IgD-negative memory B cell (primary cell): ENCODE results near the gene PEX11G. TPM values are rescaled to one million over a fixed set of nuclear protein-coding genes. Genes with fewer than 3 reads are reported as not detected.

ENCODE experiments used
- H3K27ac Mint-ChIP-seq, 3 donors: one replicate each; pipeline ENCODE4 v1.8.0; 2020 to 2022; ENCODE audit warnings: mild to moderate bottlenecking in 3 of 3, mixed read lengths in 3 of 3, moderate library complexity in 1 of 3
- H3K27me3 Mint-ChIP-seq: one replicate; pipeline ENCODE4 v1.8.0; 2021; ENCODE audit warnings: mixed read lengths
- H3K36me3 Mint-ChIP-seq: one replicate; pipeline ENCODE4 v1.8.0; 2020; ENCODE audit warnings: mild to moderate bottlenecking, mixed read lengths
- H3K4me1 Mint-ChIP-seq, 3 donors: one replicate each; pipeline ENCODE4 v1.8.0; 2020 to 2022; ENCODE audit warnings: mixed read lengths in 3 of 3, mild to moderate bottlenecking in 1 of 3
- H3K4me3 Mint-ChIP-seq, 4 donors: one replicate each; pipeline ENCODE4 v1.8.0; 2020 to 2022; ENCODE audit warnings: mild to moderate bottlenecking in 4 of 4, mixed read lengths in 4 of 4, moderate library complexity in 3 of 4
- H3K9me3 Mint-ChIP-seq, 3 donors: one replicate each; pipeline ENCODE4 v1.8.0; 2020 to 2021; ENCODE audit warnings: mixed read lengths in 3 of 3, mild to moderate bottlenecking in 1 of 3
- polyA plus RNA-seq: library from polyadenylated mRNA; unstranded; fragments of 300-500 nt; fragmentation: Illumina TruSeq; gene quantifications from one replicate; pipeline ENCODE4 v1.2.3, GENCODE V29; 2021

PEX11G gene
- polyA plus RNA-seq = 2.8 TPM

- H3K4me3 Mint-ChIP-seq = peak within 1 kb of the TSS; percentile 77 to 92 (median 87)
- peaks cover 7% of the 10 kb centered on the region for H3K27me3 Mint-ChIP-seq
- H3K27ac Mint-ChIP-seq = peak within 1 kb of the TSS; percentile 21 to 96 (median 91)
- H3K4me1 Mint-ChIP-seq = peaks cover 2 to 8% (median 5%) of the 10 kb centered on the region in 3 donors
- no peaks in the 10 kb centered on the region for H3K9me3 Mint-ChIP-seq
- no peaks in the 10 kb centered on the region for H3K36me3 Mint-ChIP-seq
Measured at GRCh38 chr19:7488736-7489353, at the start of gene PEX11G. PEX11G (minus strand) TSS chr19:7489035; CDS start chr19:7489010, 25 bp downstream.

GRCh38 chr19:7535998-7536695, 47.3 kb upstream of the PEX11G start:
- no peaks in the 10 kb centered on the region for H3K27me3 Mint-ChIP-seq

GRCh38 chr19:7535047-7535997, 46.5 kb upstream of the PEX11G start, which contains the start of gene PNPLA6:
PNPLA6 (plus strand) TSS chr19:7535717; CDS start chr19:7535789, 72 bp downstream.
- H3K9me3 Mint-ChIP-seq = no peaks in the 10 kb centered on the region
- H3K27ac Mint-ChIP-seq = peak within 1 kb of the TSS; percentile 65 to 94 (median 94)
- H3K36me3 Mint-ChIP-seq = no peaks in the 10 kb centered on the region
- peaks cover 13 to 28% (median 13%) of the 10 kb centered on the region in 3 donors for H3K4me1 Mint-ChIP-seq
- peak within 1 kb of the TSS; percentile 94 to 100 (median 96) for H3K4me3 Mint-ChIP-seq
- no peaks in the 10 kb centered on the region for H3K27me3 Mint-ChIP-seq

More at GRCh38 chr19:7535998-7536695, 47.3 kb upstream of the PEX11G start:
- Mint-ChIP-seq H3K4me3 (peak overlapping the region; percentile 94 to 100 (median 96)), H3K9me3 (no peaks in the 10 kb centered on the region), H3K27ac (peak overlapping the region; percentile 65 to 94 (median 94)), H3K36me3 (no peaks in the 10 kb centered on the region), H3K4me1 (peaks cover 13 to 28% (median 13%) of the 10 kb centered on the region in 3 donors)

GRCh38 chr19:7534531-7535046, 45.8 kb upstream of the PEX11G start:
- peak overlapping the region; percentile 94 to 100 (median 96) for H3K4me3 Mint-ChIP-seq
- H3K4me1 Mint-ChIP-seq = peaks cover 13 to 28% (median 13%) of the 10 kb centered on the region in 3 donors

GRCh38 chr19:7533925-7534480, 45.2 kb upstream of the PEX11G start:
- Mint-ChIP-seq H3K9me3 (no peaks in the 10 kb centered on the region), H3K27me3 (no peaks in the 10 kb centered on the region), H3K36me3 (no peaks in the 10 kb centered on the region), H3K4me3 (peak overlapping the region; percentile 94 to 100 (median 96)), H3K4me1 (peaks cover 13 to 28% (median 13%) of the 10 kb centered on the region in 3 donors), H3K27ac (peak overlapping the region; percentile 65 to 94 (median 94))

More at GRCh38 chr19:7534531-7535046, 45.8 kb upstream of the PEX11G start:
- Mint-ChIP-seq H3K9me3 (no peaks in the 10 kb centered on the region), H3K36me3 (no peaks in the 10 kb centered on the region), H3K27me3 (no peaks in the 10 kb centered on the region), H3K27ac (peak overlapping the region; percentile 65 to 94 (median 94))

- H3K4me1 Mint-ChIP-seq = peaks cover 13 to 28% (median 13%) of the 10 kb centered on the region in 3 donors
- H3K36me3 Mint-ChIP-seq = no peaks in the 10 kb centered on the region
- peak overlapping the region in 1 of 3 donors; percentile 94 for H3K27ac Mint-ChIP-seq
- no peaks in the 10 kb centered on the region for H3K9me3 Mint-ChIP-seq
- H3K4me3 Mint-ChIP-seq = peak overlapping the region; percentile 94 to 100 (median 96)
- H3K27me3 Mint-ChIP-seq = no peaks in the 10 kb centered on the region
Measured at GRCh38 chr19:7533281-7533885, 44.5 kb upstream of the PEX11G start.

- H3K27ac Mint-ChIP-seq = peak overlapping the region in 1 of 3 donors; percentile 67
- H3K27me3 Mint-ChIP-seq = no peaks in the 10 kb centered on the region
- no peaks in the 10 kb centered on the region for H3K9me3 Mint-ChIP-seq
- H3K4me1 Mint-ChIP-seq = peaks cover 2 to 13% (median 5%) of the 10 kb centered on the region in 3 donors
- peaks cover 2% of the 10 kb centered on the region for H3K36me3 Mint-ChIP-seq
- H3K4me3 Mint-ChIP-seq = peak overlapping the region in 1 of 4 donors; percentile 62
Measured at GRCh38 chr19:7529610-7530490, 41.0 kb upstream of the PEX11G start.

- H3K4me1 Mint-ChIP-seq = peaks cover 2 to 8% (median 2%) of the 10 kb centered on the region in 3 donors
- H3K36me3 Mint-ChIP-seq = peaks cover 2% of the 10 kb centered on the region
- no peak overlapping the region for H3K27ac Mint-ChIP-seq
- no peaks in the 10 kb centered on the region for H3K9me3 Mint-ChIP-seq
- H3K4me3 Mint-ChIP-seq = no peak overlapping the region
- no peaks in the 10 kb centered on the region for H3K27me3 Mint-ChIP-seq
Measured at GRCh38 chr19:7529246-7529600, 40.4 kb upstream of the PEX11G start.

GRCh38 chr19:7528522-7529245, 39.8 kb upstream of the PEX11G start:
- H3K9me3 Mint-ChIP-seq = no peaks in the 10 kb centered on the region
- H3K27me3 Mint-ChIP-seq = no peaks in the 10 kb centered on the region
- no peak overlapping the region for H3K27ac Mint-ChIP-seq
- peak overlapping the region in 1 of 4 donors; percentile 43 for H3K4me3 Mint-ChIP-seq
- peaks cover 2% of the 10 kb centered on the region for H3K36me3 Mint-ChIP-seq
- peaks cover under 1 to 4% (median 2%) of the 10 kb centered on the region in 3 donors for H3K4me1 Mint-ChIP-seq

GRCh38 chr19:7528192-7528519, 39.3 kb upstream of the PEX11G start:
- Mint-ChIP-seq H3K27me3 (no peaks in the 10 kb centered on the region), H3K27ac (no peak overlapping the region), H3K36me3 (peaks cover 2% of the 10 kb centered on the region), H3K4me1 (peaks cover 0 to 4% (median 2%) of the 10 kb centered on the region in 3 donors), H3K4me3 (peak overlapping the region in 1 of 4 donors; percentile 43), H3K9me3 (no peaks in the 10 kb centered on the region)

GRCh38 chr19:7527516-7528191, 38.8 kb upstream of the PEX11G start:
- Mint-ChIP-seq H3K27me3 (no peaks in the 10 kb centered on the region), H3K36me3 (peaks cover 2% of the 10 kb centered on the region), H3K27ac (no peak overlapping the region), H3K4me3 (no peak overlapping the region), H3K4me1 (peaks cover 0 to 4% (median 2%) of the 10 kb centered on the region in 3 donors), H3K9me3 (no peaks in the 10 kb centered on the region)
